ENCODE measurements around the gene CLPSL1.
A peak's percentile ranks its signal among the peaks of the same experiment; 100 is the strongest.

The CLPSL1 gene

GRCh38 chr6:35736982-35737412, 43.8 kb upstream of the CLPSL1 start, which contains the start of gene ARMC12:
TSS of gene ARMC12 (plus strand) at chr6:35737032. CDS start at chr6:35737109, 77 bp downstream.
- no peak for DNase-seq (ENCODE audit: low spot score)
- Histone ChIP-seq H3K27ac (peak within 1 kb of the TSS in 1 of 2 donors; percentile 35), H3K4me3 (no peak within 1 kb of the TSS)
- TF ChIP-seq, protein P1, sequence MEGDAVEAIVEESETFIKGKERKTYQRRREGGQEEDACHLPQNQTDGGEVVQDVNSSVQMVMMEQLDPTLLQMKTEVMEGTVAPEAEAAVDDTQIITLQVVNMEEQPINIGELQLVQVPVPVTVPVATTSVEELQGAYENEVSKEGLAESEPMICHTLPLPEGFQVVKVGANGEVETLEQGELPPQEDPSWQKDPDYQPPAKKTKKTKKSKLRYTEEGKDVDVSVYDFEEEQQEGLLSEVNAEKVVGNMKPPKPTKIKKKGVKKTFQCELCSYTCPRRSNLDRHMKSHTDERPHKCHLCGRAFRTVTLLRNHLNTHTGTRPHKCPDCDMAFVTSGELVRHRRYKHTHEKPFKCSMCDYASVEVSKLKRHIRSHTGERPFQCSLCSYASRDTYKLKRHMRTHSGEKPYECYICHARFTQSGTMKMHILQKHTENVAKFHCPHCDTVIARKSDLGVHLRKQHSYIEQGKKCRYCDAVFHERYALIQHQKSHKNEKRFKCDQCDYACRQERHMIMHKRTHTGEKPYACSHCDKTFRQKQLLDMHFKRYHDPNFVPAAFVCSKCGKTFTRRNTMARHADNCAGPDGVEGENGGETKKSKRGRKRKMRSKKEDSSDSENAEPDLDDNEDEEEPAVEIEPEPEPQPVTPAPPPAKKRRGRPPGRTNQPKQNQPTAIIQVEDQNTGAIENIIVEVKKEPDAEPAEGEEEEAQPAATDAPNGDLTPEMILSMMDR (IDR thresholded peaks at IDR 0.05), result no peak

- DNase-seq (ENCODE audit: low spot score), result no peak
- TF ChIP-seq, protein P1 (IDR thresholded peaks at IDR 0.05), result peak; percentile 84
- Histone ChIP-seq H3K27ac (no peak overlapping the region), H3K4me3 (no peak overlapping the region)
Measured at GRCh38 chr6:35737413-35738211, 43.2 kb upstream of the CLPSL1 start.

GRCh38 chr6:35739645-35740524, 40.9 kb upstream of the CLPSL1 start:
- TF ChIP-seq, protein P1 (IDR thresholded peaks at IDR 0.05), result no peak
- no peak for DNase-seq (ENCODE audit: low spot score)
- Histone ChIP-seq H3K4me3 (no peak overlapping the region), H3K27ac (no peak overlapping the region)

DNA sequence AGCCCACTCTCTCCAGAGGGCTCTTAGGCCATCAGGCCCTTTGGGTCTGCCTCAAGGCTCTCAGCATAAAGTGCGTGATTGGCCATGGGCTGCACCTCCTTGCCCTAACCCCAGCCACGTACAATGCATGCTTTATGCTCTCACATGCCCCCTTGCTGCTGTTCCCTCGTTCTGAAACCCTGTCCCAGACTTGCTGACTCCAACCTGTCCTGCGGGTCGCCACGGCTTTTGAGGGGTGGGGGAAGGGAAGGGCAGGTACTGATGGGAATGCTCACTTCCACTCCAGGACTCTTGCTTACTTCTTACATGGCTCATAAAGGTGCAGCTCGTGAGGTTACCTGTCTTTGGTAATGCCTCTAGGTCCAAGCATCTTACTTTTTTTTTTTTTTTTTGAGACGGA, 38.0 kb upstream of the CLPSL1 start:
- Histone ChIP-seq H3K4me3 (no peak overlapping the region), H3K27ac (no peak overlapping the region)
- TF ChIP-seq, protein P1 (IDR thresholded peaks at IDR 0.05), result no peak
- DNase-seq (ENCODE audit: low spot score), result no peak

GRCh38 chr6:35745509-35745908, 35.3 kb upstream of the CLPSL1 start:
- no peak for DNase-seq (ENCODE audit: low spot score)
- Histone ChIP-seq H3K4me3 (no peak overlapping the region), H3K27ac (no peak overlapping the region)
- TF ChIP-seq, protein P1 (IDR thresholded peaks at IDR 0.05), result no peak

DNA sequence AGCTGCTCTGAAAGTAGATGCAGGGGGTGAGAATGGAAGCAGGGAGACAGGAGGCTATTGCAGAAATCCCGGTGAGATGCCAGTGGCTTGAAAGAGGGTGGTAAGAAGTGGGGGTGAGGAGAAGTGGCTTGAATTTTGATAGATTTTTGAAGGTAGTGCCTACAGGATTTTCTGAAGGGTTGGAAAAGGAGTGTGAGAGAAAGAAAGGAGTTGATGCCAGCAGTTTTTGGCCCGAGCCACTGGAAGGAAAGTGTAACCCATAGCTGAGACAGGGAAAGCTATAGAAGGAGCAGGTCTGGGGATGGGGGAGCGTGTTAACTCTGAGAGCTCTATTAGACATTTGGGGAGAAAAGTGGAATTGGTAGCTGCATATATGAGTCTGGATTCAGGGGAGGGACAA, 34.3 kb upstream of the CLPSL1 start:
- no peak for DNase-seq (ENCODE audit: low spot score)
- TF ChIP-seq, protein P1 (IDR thresholded peaks at IDR 0.05), result no peak

More for the DNA sequence above, 34.3 kb upstream of the CLPSL1 start:
- no peak overlapping the region for H3K4me3 ChIP-seq
- H3K27ac ChIP-seq, result no peak overlapping the region

Data from coronary artery (tissue), 2 donors.